GM12891 (cell line): ENCODE results near the gene DYSF.

Source experiments
- PAX5 ChIP-seq: IDR thresholded peaks from 2 replicates; pipeline ENCODE4 v1.6.1; 2011; ENCODE audit warnings: low read length, moderate library complexity, mild to moderate bottlenecking; ENCODE audit not compliant: insufficient read depth, severe bottlenecking
- POLR2A ChIP-seq: IDR thresholded peaks from 2 replicates; pipeline ENCODE4 v1.6.1; 2011; ENCODE audit warnings: low read depth, low read length, control low read depth
- POLR2AphosphoS5 ChIP-seq: IDR thresholded peaks from 2 replicates; pipeline ENCODE4 v1.6.1; 2011; ENCODE audit warnings: low read depth, low read length, control low read depth
- POU2F2 ChIP-seq: IDR thresholded peaks from 2 replicates; pipeline ENCODE4 v1.6.1; 2011; ENCODE audit warnings: low read depth, mild to moderate bottlenecking, control low read depth, low read length, moderate library complexity
- SPI1 ChIP-seq: IDR thresholded peaks from 2 replicates; pipeline ENCODE4 v1.6.1; 2011; ENCODE audit warnings: low read depth, low read length, control low read depth
- TAF1 ChIP-seq: IDR thresholded peaks from 2 replicates; pipeline ENCODE4 v1.6.1; 2011; ENCODE audit warnings: low read depth, low read length, control low read depth

DNA sequence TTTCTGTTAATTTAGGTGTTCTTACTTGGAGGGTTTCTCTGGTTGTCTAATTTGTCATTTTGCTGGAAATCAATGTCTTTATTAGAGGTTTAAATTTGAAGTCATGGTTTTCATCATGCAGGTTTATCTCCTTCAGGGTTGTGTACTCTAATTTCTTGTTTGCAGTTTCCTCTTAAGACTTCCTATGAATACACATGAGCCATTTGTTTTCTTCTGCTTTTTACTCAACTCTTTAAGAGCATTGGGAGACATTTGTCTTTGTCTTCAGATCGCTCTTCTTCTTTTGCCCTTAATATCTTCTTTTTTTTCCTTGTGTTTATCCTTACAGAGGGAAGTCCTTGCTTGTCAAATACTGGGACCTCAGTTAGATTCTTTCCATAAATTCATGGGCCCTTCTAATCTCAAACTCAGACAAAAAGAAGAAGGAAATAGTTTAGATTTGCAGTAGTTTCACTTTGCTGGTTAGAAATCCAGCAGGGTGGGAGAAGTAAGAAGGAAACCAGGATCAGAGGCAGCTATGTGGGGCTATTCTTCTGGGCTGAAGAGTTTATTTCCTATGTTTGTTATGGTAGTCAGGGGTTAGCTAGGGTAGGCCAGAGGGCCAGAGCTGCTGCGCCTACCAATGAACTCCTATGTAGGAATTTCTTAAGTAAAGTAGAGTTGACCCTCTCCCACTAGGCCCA is 176.6 kb downstream of the DYSF start:
- TF ChIP-seq TAF1 = no peak
- no peak for TF ChIP-seq POLR2A
- no peak for TF ChIP-seq POLR2AphosphoS5
- TF ChIP-seq POU2F2 = no peak
- no peak for TF ChIP-seq SPI1
- TF ChIP-seq PAX5 = no peak
